Natural killer cell (primary cell): ENCODE results near the gene DUS1L. TPM values are rescaled to one million over a fixed set of nuclear protein-coding genes. Genes with fewer than 3 reads are reported as not detected.
A peak's percentile ranks its signal among the peaks of the same experiment; 100 is the strongest.

ENCODE experiments used
- ATAC-seq, 3 donors: fragments of 150-1000 bp in 2 of 3; fragments of 200-7000 bp in 1 of 3; cut with Tn5 transposase; 1 replicate in 1 of 3; 2 replicates in 2 of 3; pipeline ENCODE4 v1.10.0; 2021; ENCODE audit warnings: mild to moderate bottlenecking in 2 of 3, moderate library complexity in 2 of 3
- DNase-seq, 2 donors: peaks; one replicate each; pipeline versions ENCODE4 v3.0.0 to v3.0.0-alpha.2; 2013 to 2021; ENCODE audit warnings: mixed read lengths in 1 of 2
- H3K27ac ChIP-seq: one replicate; pipeline ENCODE4 v1.5.1; 2013; ENCODE audit warnings: mild to moderate bottlenecking, low read length
- H3K27me3 ChIP-seq: one replicate; pipeline ENCODE4 v1.6.1; 2013; ENCODE audit warnings: low read length; ENCODE audit not compliant: control insufficient read depth, insufficient read depth
- H3K36me3 ChIP-seq: one replicate; pipeline ENCODE4 v1.6.1; 2013; ENCODE audit warnings: low read length; ENCODE audit not compliant: control insufficient read depth, insufficient read depth
- H3K4me1 ChIP-seq: one replicate; pipeline ENCODE4 v1.6.1; 2013; ENCODE audit warnings: low read length; ENCODE audit not compliant: control insufficient read depth, insufficient read depth
- H3K4me3 ChIP-seq: one replicate; pipeline ENCODE4 v1.5.1; 2013; ENCODE audit warnings: low read length
- H3K9me3 ChIP-seq: one replicate; pipeline ENCODE4 v1.6.1; 2013; ENCODE audit warnings: low read length; ENCODE audit not compliant: control insufficient read depth, insufficient read depth
- H3K27ac Mint-ChIP-seq, 2 donors: one replicate each; pipeline ENCODE4 v1.8.0; 2022; ENCODE audit warnings: mild to moderate bottlenecking in 2 of 2, mixed read lengths in 2 of 2, moderate library complexity in 1 of 2
- H3K27me3 Mint-ChIP-seq, 2 donors: one replicate each; pipeline ENCODE4 v1.8.0; 2022; ENCODE audit warnings: low read depth in 2 of 2, mixed read lengths in 2 of 2
- H3K36me3 Mint-ChIP-seq: one replicate; pipeline ENCODE4 v1.8.0; 2022; ENCODE audit warnings: mixed read lengths
- H3K4me1 Mint-ChIP-seq, 2 donors: one replicate each; pipeline ENCODE4 v1.8.0; 2022; ENCODE audit warnings: mixed read lengths in 2 of 2
- H3K4me3 Mint-ChIP-seq: one replicate; pipeline ENCODE4 v1.8.0; 2022; ENCODE audit warnings: mild to moderate bottlenecking, moderate library complexity, mixed read lengths
- H3K9me3 Mint-ChIP-seq, 2 donors: one replicate each; pipeline ENCODE4 v1.8.0; 2022; ENCODE audit warnings: mixed read lengths in 2 of 2
- CTCF ChIP-seq: fragments of 200-600 bp; IDR thresholded peaks from one replicate; pipeline ENCODE4 v1.8.0; 2022; ENCODE audit warnings: antibody characterized with exemption
- WGBS: methylation state at CpG from one replicate; pipeline ENCODE4 v1.1.7; 2013; ENCODE audit warnings: missing lambda C conversion rate; ENCODE audit not compliant: insufficient coverage; 5-methylcytosine and 5-hydroxymethylcytosine counted together
- intact Hi-C: fragments of 100-400 bp; cut with micrococcal nuclease; formaldehyde crosslinking; loops from one replicate; pipeline ENCODE4 v1.14.2; 2022
- total RNA-seq, 4 donors: library from RNA; stranded (reverse); fragments of 120-200 nt in 1 of 4; gene quantifications; one replicate each; pipeline versions ENCODE4 v1.2.3 to v1.2.4, GENCODE V29; 2013 to 2022

DUS1L gene
- total RNA-seq, 3 donors from 2014 or later (not counting 1 experiment from before 2014, with no cell fraction given): 122 to 144 (median 136) TPM

DNA sequence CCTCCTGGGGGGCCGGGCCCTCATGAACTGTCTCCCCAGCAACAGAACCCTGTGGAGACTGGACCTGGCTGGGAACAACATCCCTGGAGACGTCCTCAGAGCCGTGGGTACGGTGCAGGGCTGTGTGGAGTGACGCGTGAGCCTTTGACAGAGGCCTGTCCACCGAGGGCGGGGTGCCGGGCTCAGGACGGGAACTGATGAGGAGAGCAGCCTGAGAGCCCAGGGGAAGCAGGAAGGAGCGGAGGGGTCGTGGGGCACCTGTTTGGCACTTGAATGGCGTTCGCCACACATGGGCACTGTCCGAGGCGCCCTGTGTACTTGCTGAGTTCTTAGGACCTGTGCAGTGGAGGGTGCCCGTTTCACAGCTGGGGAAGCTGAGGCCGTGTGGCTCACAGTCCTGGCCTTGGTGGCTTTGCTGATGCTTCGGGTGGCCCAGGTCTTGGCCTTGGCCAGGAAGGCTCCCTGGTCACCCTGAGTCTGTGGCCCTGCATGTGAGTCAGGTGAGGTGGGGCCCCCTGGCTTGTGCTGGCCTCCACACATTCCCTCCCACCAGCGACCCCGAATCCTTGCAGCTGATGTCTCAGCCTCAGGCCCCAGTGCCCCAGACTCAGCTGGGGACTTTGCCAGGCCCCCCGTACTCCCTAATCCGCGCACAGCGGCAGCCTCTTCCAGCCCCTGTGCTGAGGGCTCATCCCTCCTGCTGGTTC lies 40.0 kb downstream of the DUS1L start:
- Histone ChIP-seq H3K27ac (no peak overlapping the region), H3K27me3 (peaks cover 4% of the 10 kb centered on the region), H3K9me3 (no peaks in the 10 kb centered on the region), H3K4me3 (no peak overlapping the region), H3K36me3 (no peaks in the 10 kb centered on the region), H3K4me1 (peaks cover 40% of the 10 kb centered on the region)
- 97% methylated on average over 25 of the region's 25 CpGs for WGBS
- Mint-ChIP-seq H3K4me3 (no peak overlapping the region), H3K9me3 (no peaks in the 10 kb centered on the region), H3K4me1 (peaks cover 7 to 37% of the 10 kb centered on the region in 2 donors), H3K36me3 (no peaks in the 10 kb centered on the region), H3K27ac (no peak overlapping the region), H3K27me3 (peaks cover 0 to 6% of the 10 kb centered on the region in 2 donors)
- DNase-seq: no peak
- no peak for TF ChIP-seq CTCF
- intact Hi-C loops: no loop called here
- no peak for ATAC-seq

DNA sequence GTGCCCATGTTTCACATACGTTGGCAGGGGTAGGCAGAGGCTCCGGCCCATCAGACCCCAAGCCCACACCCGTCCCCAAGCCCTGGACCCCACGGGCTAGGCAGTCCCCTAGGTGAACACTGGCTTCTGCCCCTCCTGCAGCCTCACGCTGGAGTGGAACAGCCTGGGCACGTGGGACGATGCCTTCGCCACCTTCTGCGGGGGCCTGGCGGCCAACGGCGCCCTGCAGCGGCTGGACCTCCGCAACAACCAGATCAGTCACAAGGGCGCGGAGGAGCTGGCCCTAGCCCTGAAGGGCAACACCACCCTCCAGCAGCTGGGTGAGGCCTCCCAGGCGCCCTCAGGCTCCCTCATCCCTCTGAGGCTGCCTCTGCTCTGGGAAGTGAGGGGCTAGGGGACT lies 40.7 kb downstream of the DUS1L start:
- Mint-ChIP-seq H3K9me3 (no peaks in the 10 kb centered on the region), H3K27ac (no peak overlapping the region), H3K36me3 (no peaks in the 10 kb centered on the region), H3K27me3 (peaks cover 0 to 3% of the 10 kb centered on the region in 2 donors), H3K4me1 (peaks cover 7 to 39% of the 10 kb centered on the region in 2 donors), H3K4me3 (no peak overlapping the region)
- Histone ChIP-seq H3K27ac (no peak overlapping the region), H3K9me3 (no peaks in the 10 kb centered on the region), H3K27me3 (peaks cover 4% of the 10 kb centered on the region), H3K4me3 (no peak overlapping the region), H3K4me1 (peaks cover 33% of the 10 kb centered on the region), H3K36me3 (no peaks in the 10 kb centered on the region)
- ATAC-seq (no peak), DNase-seq (no peak)
- no peak for TF ChIP-seq CTCF
- intact Hi-C loops: no loop called here
- 98% methylated on average over 17 of the region's 17 CpGs for WGBS

GRCh38 chr17:82023447-82024241 lies 42.0 kb downstream of the DUS1L start:
- intact Hi-C loops: loop anchor here (1.0 to 2.0 kb wide), 2 partner anchors 14 to 75 kb away; partner anchors contain the start of genes DCXR and FASN
- no peak for ATAC-seq
- no peaks in the 10 kb centered on the region for H3K9me3 Mint-ChIP-seq

More at GRCh38 chr17:82023447-82024241, 42.0 kb downstream of the DUS1L start:
- Histone ChIP-seq H3K36me3 (no peaks in the 10 kb centered on the region), H3K9me3 (no peaks in the 10 kb centered on the region), H3K4me3 (peak overlapping the region; percentile 54), H3K4me1 (peaks cover 29% of the 10 kb centered on the region), H3K27me3 (no peaks in the 10 kb centered on the region), H3K27ac (no peak overlapping the region)
- Mint-ChIP-seq H3K27me3 (no peaks in the 10 kb centered on the region), H3K4me1 (peaks cover 7 to 34% of the 10 kb centered on the region in 2 donors), H3K4me3 (peak overlapping the region; percentile 77), H3K27ac (peak overlapping the region in 1 of 2 donors; percentile 92), H3K36me3 (no peaks in the 10 kb centered on the region)
- 5% methylated on average over 55 of the region's 55 CpGs for WGBS
- peak in 1 of 2 donors; percentile 45 for DNase-seq
- TF ChIP-seq CTCF: no peak
